ENCODE data around the gene CDHR3. TPM values are rescaled to one million over a fixed set of nuclear protein-coding genes. Genes with fewer than 3 reads are reported as not detected.

CDHR3 gene
- polyA plus RNA-seq, 2 of the 4 experiments (the other 2 are of a cell fraction), result 4.0 to 4.5 TPM

DNA sequence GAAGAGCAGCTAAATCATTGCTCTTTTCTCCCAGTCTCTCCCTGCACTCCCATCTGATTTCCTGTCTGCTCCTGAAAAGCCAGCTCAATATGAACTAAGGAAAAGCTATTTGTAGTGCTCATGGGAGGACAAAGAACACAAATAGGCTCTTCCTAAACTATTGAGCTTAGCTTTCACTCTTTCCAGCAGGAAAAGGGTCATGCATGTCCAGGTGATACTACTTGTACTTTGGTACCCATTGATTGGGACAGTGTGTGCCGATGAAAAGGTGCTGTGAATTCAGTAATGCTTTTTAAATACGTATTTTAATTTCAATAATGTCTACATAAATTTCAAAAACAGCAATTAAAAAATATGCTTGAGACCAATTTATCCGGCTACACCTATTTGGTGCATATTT lies 49.1 kb upstream of the CDHR3 start:
- H3K9me3 ChIP-seq, result no peaks in the 10 kb centered on the region; the same call in 2 of the 3 replicates
- no peak overlapping the region for H3K4me3 ChIP-seq
- no peaks in the 10 kb centered on the region for H3K4me1 ChIP-seq
- 95% methylated on average over 3 of the region's 3 CpGs for WGBS (ENCODE audit: missing lambda C conversion rate)
- FAIRE-seq (no peak), DNase-seq (ENCODE audit: low read depth in 1 of 2, low spot score in 1 of 2) (no peak), ATAC-seq (no peak)
- ChIA-PET POLR2A (no interaction called here), CTCF (interaction anchor here (0.6 kb wide), 1 partner anchor 14 kb away, joined by 3 read pairs; no protein-coding TSS in a partner anchor)
- H3K4me2 ChIP-seq, result no peak overlapping the region
- TF ChIP-seq HOXB13 (CRISPR knock-in tag; IDR thresholded peaks at IDR 0.05; ENCODE audit: low read depth), result no peak
- no peak for TF ChIP-seq FOSL2 (IDR thresholded peaks at IDR 0.05)
- no peak for TF ChIP-seq FOSL2 (CRISPR knock-in tag; IDR thresholded peaks at IDR 0.05)
- H3K27ac ChIP-seq, result no peak overlapping the region

DNA sequence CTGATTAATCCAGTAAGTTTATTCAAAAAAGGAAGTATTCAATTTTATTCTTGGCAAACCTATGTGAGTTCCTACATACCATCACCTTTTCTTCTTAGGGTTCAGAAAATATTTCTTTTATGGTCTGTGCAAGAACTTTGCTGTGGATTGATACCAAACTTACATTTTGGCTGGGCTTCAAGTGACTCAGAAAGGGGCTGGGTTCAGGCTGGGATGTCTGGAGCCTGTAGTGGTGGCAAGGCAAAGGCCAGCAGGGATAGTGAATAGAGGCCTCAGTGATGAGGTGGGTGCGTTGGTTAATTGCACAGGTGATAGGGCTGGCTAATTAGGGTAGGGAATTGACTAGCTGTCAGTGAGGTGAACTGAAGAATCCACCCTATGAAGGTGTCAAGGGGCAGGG lies 46.5 kb upstream of the CDHR3 start:
- Histone ChIP-seq H3K4me1 (no peaks in the 10 kb centered on the region), H3K4me2 (no peak overlapping the region), H3K4me3 (no peak overlapping the region), H3K27ac (no peak overlapping the region), H3K9me3 (no peaks in the 10 kb centered on the region)
- ATAC-seq, result no peak
- TF ChIP-seq, protein P1, sequence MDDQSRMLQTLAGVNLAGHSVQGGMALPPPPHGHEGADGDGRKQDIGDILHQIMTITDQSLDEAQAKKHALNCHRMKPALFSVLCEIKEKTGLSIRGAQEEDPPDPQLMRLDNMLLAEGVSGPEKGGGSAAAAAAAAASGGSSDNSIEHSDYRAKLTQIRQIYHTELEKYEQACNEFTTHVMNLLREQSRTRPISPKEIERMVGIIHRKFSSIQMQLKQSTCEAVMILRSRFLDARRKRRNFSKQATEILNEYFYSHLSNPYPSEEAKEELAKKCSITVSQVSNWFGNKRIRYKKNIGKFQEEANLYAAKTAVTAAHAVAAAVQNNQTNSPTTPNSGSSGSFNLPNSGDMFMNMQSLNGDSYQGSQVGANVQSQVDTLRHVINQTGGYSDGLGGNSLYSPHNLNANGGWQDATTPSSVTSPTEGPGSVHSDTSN (IDR thresholded peaks at IDR 0.05), result no peak
- TF ChIP-seq KDM5A (IDR thresholded peaks at IDR 0.05) (no peak), ATOH8 (CRISPR knock-in tag; IDR thresholded peaks at IDR 0.05; ENCODE audit: low read depth) (no peak), CTCF (IDR thresholded peaks at IDR 0.05) (no peak), HOXB5 (CRISPR knock-in tag; IDR thresholded peaks at IDR 0.05) (no peak), CHD4 (IDR thresholded peaks at IDR 0.05; ENCODE audit: borderline replicate concordance) (no peak), RCOR1 (IDR thresholded peaks at IDR 0.05; ENCODE audit: low read depth, low read length) (no peak), ELK1 (IDR thresholded peaks at IDR 0.05; ENCODE audit: low read depth, low read length) (no peak), EHMT2 (IDR thresholded peaks at IDR 0.05; ENCODE audit: low read depth) (no peak), HOXA7 (CRISPR knock-in tag; IDR thresholded peaks at IDR 0.05) (no peak)
- TF ChIP-seq, protein P2, sequence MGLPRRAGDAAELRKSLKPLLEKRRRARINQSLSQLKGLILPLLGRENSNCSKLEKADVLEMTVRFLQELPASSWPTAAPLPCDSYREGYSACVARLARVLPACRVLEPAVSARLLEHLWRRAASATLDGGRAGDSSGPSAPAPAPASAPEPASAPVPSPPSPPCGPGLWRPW (IDR thresholded peaks at IDR 0.05), result no peak
- ChIA-PET CTCF (interaction anchor here (0.6 kb wide), 1 partner anchor 126 kb away, joined by 3 read pairs; no protein-coding TSS in a partner anchor), POLR2A (no interaction called here)
- no peak for DNase-seq (ENCODE audit: low read depth in 1 of 2, low spot score in 1 of 2)
- no peak for FAIRE-seq
- WGBS (ENCODE audit: missing lambda C conversion rate), result 86% methylated on average over 1 of the region's 1 CpG

DNA sequence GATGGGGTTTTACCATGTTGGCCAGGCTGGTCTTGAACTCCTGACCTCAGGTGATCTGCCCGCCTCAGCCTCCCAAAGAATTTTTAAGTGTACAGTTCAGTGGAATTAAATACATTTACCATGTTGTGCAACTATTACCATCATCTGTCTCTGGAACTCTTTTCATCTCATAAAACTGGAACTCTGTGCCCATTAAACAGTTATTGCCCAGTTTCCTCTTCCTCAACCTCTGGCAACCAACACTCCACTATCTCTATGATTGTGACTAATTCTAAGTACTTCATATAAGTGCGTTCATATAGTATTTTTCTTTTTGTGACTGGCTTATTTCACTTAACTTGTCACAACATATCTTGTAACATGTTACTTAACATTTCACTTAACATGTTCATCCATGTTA lies 45.4 kb upstream of the CDHR3 start:
- ChIA-PET CTCF (no interaction called here), POLR2A (no interaction called here)
- no peak overlapping the region for H3K4me3 ChIP-seq
- no peak for DNase-seq (ENCODE audit: low read depth in 1 of 2, low spot score in 1 of 2)
- 87% methylated on average over 2 of the region's 2 CpGs for WGBS (ENCODE audit: missing lambda C conversion rate)
- FAIRE-seq, result no peak
- no peak overlapping the region for H3K27ac ChIP-seq
- no peaks in the 10 kb centered on the region for H3K4me1 ChIP-seq
- H3K4me2 ChIP-seq, result no peak overlapping the region
- ATAC-seq, result no peak
- no peaks in the 10 kb centered on the region for H3K9me3 ChIP-seq
- TF ChIP-seq NPAS2 (CRISPR knock-in tag; IDR thresholded peaks at IDR 0.05; ENCODE audit: borderline replicate concordance), result no peak
- TF ChIP-seq HDAC2 (IDR thresholded peaks at IDR 0.05), result no peak
- TF ChIP-seq RAD21 (conservative IDR thresholded peaks at IDR 0.05 in 1 of 2, IDR thresholded peaks at IDR 0.05 in 1 of 2), result no peak
- TF ChIP-seq GATA3 (IDR thresholded peaks at IDR 0.05; ENCODE audit: borderline replicate concordance), result no peak
- no peak for TF ChIP-seq ZNF302 (CRISPR knock-in tag; IDR thresholded peaks at IDR 0.05)
- TF ChIP-seq FOSL2 (IDR thresholded peaks at IDR 0.05), result no peak
- TF ChIP-seq FOSL2 (CRISPR knock-in tag; IDR thresholded peaks at IDR 0.05), result no peak
- no peak for TF ChIP-seq EP300 (IDR thresholded peaks at IDR 0.05)
- TF ChIP-seq FOXS1 (CRISPR knock-in tag; IDR thresholded peaks at IDR 0.05), result no peak
- TF ChIP-seq BHLHE40 (IDR thresholded peaks at IDR 0.05; ENCODE audit: low read depth, low read length), result no peak
- TF ChIP-seq POLR2A (IDR thresholded peaks at IDR 0.05; ENCODE audit: low read length), result no peak
- no peak for TF ChIP-seq HOXB13 (CRISPR knock-in tag; IDR thresholded peaks at IDR 0.05; ENCODE audit: low read depth)
- no peak for TF ChIP-seq ESRRA (IDR thresholded peaks at IDR 0.05; ENCODE audit: borderline replicate concordance, low read length)
- no peak for TF ChIP-seq REST (IDR thresholded peaks at IDR 0.05)
- no peak for TF ChIP-seq CHD2 (IDR thresholded peaks at IDR 0.05; ENCODE audit: low read length, partially characterized antibody)
- no peak for TF ChIP-seq HOXA7 (CRISPR knock-in tag; IDR thresholded peaks at IDR 0.05)
- no peak for TF ChIP-seq HEYL (CRISPR knock-in tag; IDR thresholded peaks at IDR 0.05)
